Measurements from ENCODE around the gene NEGR1.

DNA sequence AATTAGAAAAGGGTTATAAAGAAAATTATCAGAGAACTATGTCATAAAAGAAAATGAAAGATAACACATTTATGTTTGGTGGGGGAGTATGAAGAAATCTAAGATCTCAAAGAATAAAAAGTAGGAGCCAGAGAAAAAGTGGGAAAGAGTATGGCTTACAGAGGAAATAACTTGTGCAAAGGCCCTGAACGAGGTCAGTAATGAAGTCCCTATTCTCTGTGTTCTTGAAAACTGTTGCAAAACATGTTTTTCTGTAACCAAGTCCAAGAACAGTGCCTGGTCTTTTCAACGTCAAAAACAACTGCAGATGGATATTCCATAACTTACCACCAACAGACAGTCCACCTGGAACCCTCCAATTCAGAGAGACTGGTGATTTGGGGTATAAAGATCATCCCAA is 188.1 kb downstream of the NEGR1 start:
- TF ChIP-seq, protein P1, sequence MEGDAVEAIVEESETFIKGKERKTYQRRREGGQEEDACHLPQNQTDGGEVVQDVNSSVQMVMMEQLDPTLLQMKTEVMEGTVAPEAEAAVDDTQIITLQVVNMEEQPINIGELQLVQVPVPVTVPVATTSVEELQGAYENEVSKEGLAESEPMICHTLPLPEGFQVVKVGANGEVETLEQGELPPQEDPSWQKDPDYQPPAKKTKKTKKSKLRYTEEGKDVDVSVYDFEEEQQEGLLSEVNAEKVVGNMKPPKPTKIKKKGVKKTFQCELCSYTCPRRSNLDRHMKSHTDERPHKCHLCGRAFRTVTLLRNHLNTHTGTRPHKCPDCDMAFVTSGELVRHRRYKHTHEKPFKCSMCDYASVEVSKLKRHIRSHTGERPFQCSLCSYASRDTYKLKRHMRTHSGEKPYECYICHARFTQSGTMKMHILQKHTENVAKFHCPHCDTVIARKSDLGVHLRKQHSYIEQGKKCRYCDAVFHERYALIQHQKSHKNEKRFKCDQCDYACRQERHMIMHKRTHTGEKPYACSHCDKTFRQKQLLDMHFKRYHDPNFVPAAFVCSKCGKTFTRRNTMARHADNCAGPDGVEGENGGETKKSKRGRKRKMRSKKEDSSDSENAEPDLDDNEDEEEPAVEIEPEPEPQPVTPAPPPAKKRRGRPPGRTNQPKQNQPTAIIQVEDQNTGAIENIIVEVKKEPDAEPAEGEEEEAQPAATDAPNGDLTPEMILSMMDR (IDR thresholded peaks at IDR 0.05), result no peak
- no peak for TF ChIP-seq POLR2A (IDR thresholded peaks at IDR 0.05)

Measured in Peyer's patch (tissue), 4 donors.